Panc1 (cell line): Measurements from ENCODE around the gene RNF34. TPM values are rescaled to one million over a fixed set of nuclear protein-coding genes. Genes with fewer than 3 reads are reported as not detected.

Experiments
- ATAC-seq: fragments of 200-7000 bp; cut with Tn5 transposase; 2 replicates; pipeline ENCODE4 v1.9.1; 2020; ENCODE audit warnings: mild to moderate bottlenecking, moderate library complexity
- BruUV-seq: library from RNA; stranded (reverse); fragments of 400-500 nt; replicated peaks from 2 replicates; lab custom pipeline; 2021; lab: Mats Ljungman, UMichigan
- CTCF ChIA-PET: fragments of 300-600 bp; sonication (Branson Sonifier 250); formaldehyde crosslinking; loops from one replicate; lab custom pipeline; 2022; ENCODE audit warnings: antibody characterized with exemption; lab: Charles Lee
- POLR2A ChIA-PET: fragments of 300-600 bp; sonication (Branson Sonifier 250); formaldehyde crosslinking; loops from one replicate; lab custom pipeline; 2022; ENCODE audit warnings: antibody characterized with exemption; lab: Charles Lee
- DNase-seq: peaks from one replicate; pipeline ENCODE4 v3.0.0-alpha.2; 2010; ENCODE audit warnings: low read depth, low spot score
- H3K27ac ChIP-seq: 2 replicates; pipeline ENCODE4 v1.5.1; 2011; ENCODE audit warnings: mild to moderate bottlenecking, low read length, inconsistent platforms
- H3K27me3 ChIP-seq: fragments of 200-500 bp; sonication (Bioruptor generic); 2 replicates; pipeline ENCODE4 v1.6.0; 2014; ENCODE audit warnings: low read length, inconsistent platforms; ENCODE audit not compliant: control insufficient read depth, insufficient read depth
- H3K36me3 ChIP-seq: fragments of 200-500 bp; sonication (Bioruptor generic); 2 replicates; pipeline ENCODE4 v1.5.1; 2014; ENCODE audit warnings: inconsistent platforms, mild to moderate bottlenecking, low read length, moderate library complexity; ENCODE audit not compliant: control insufficient read depth, insufficient read depth
- H3K4me1 ChIP-seq: 2 replicates; pipeline ENCODE4 v1.5.1; 2011; ENCODE audit warnings: inconsistent platforms, mild to moderate bottlenecking, low read length, moderate library complexity; ENCODE audit not compliant: control insufficient read depth, insufficient read depth
- H3K4me3 ChIP-seq, 2 experiments: 2 replicates each; pipeline ENCODE4 v1.5.1; 2011 to 2012; ENCODE audit warnings: low read depth in 2 of 2, low read length in 2 of 2, mild to moderate bottlenecking in 2 of 2, inconsistent platforms in 1 of 2, moderate library complexity in 1 of 2
- H3K9me3 ChIP-seq: fragments of 200-500 bp; sonication (Bioruptor generic); 2 replicates; pipeline ENCODE4 v1.5.1; 2014; ENCODE audit warnings: low read depth, mild to moderate bottlenecking, inconsistent platforms, low read length, moderate library complexity; ENCODE audit not compliant: control insufficient read depth, insufficient read depth
- CTCF ChIP-seq: fragments of 450-650 bp; IDR thresholded peaks from 2 replicates; pipeline ENCODE4 v1.5.1; 2017; ENCODE audit warnings: mild to moderate bottlenecking
- POLR2AphosphoS5 ChIP-seq: IDR thresholded peaks from 2 replicates; pipeline ENCODE4 v1.6.1; 2012; ENCODE audit warnings: mild to moderate bottlenecking, low read depth, low read length, moderate library complexity
- REST ChIP-seq, 2 experiments: IDR thresholded peaks; 2 replicates each; pipeline ENCODE4 v1.6.1; 2011 to 2012; ENCODE audit warnings: low read depth in 2 of 2, control low read depth in 1 of 2, low read length in 1 of 2, mild to moderate bottlenecking in 1 of 2, moderate library complexity in 1 of 2; ENCODE audit not compliant: insufficient read depth in 1 of 2
- SIN3A ChIP-seq: IDR thresholded peaks from 2 replicates; pipeline ENCODE4 v1.6.1; 2012; ENCODE audit warnings: low read depth, mild to moderate bottlenecking, low read length, moderate library complexity, borderline replicate concordance; ENCODE audit not compliant: insufficient read depth
- TCF7L2 ChIP-seq: IDR thresholded peaks from 2 replicates; pipeline ENCODE4 v1.6.1; 2011; ENCODE audit warnings: mild to moderate bottlenecking, low read depth, low read length, inconsistent platforms
- in situ Hi-C: cut with HindIII; loops from 2 replicates; pipeline ENCODE4 v1.10.0; 2016; ENCODE audit warnings: low sequenced_read_pairs, low pct_unique_long_range_greater_than_20kb
- intact Hi-C: fragments of 100-400 bp; cut with micrococcal nuclease; formaldehyde crosslinking; loops from one replicate; pipeline ENCODE4 v1.10.0; 2022; ENCODE audit not compliant: unreplicated experiment
- total RNA-seq: library from RNA; stranded (reverse); gene quantifications from one replicate; pipeline ENCODE4 v1.2.1, GENCODE V29; 2021; ENCODE audit not compliant: unreplicated experiment

Gene RNF34
- total RNA-seq, 1 experiment from 2014 or later, result 52.4 TPM

GRCh38 chr12:121443911-121444841 is 44.3 kb downstream of the RNF34 start:
- peaks cover 4% of the 10 kb centered on the region; the same call in 1 of the 2 replicates for H3K4me1 ChIP-seq
- no peaks in the 10 kb centered on the region for H3K9me3 ChIP-seq
- intact Hi-C loops (loop anchor here (5.0 kb wide), 1 partner anchor 112 kb away; no protein-coding TSS in a partner anchor), in situ Hi-C loops (no loop called here)
- POLR2A ChIA-PET, result no interaction called here
- no peak overlapping the region for H3K4me3 ChIP-seq
- BruUV-seq, result no TSS peak
- DNase-seq (no peak), ATAC-seq (no peak)
- no peak for TF ChIP-seq POLR2AphosphoS5
- TF ChIP-seq REST (IDR thresholded peaks at IDR 0.05; ENCODE audit: insufficient read depth in 1 of 2, low read depth in 2 of 2, low read length in 1 of 2), result no peak
- no peak for TF ChIP-seq CTCF
- TF ChIP-seq SIN3A, result no peak
- no peak for TF ChIP-seq TCF7L2
- H3K27me3 ChIP-seq, result no peaks in the 10 kb centered on the region
- CTCF ChIA-PET, result interaction anchor here (0.9 to 2.6 kb wide), 2 partner anchors 10 to 109 kb away, joined by 4 to 11 read pairs; no protein-coding TSS in a partner anchor
- no peak overlapping the region for H3K27ac ChIP-seq
- no peaks in the 10 kb centered on the region; the same call in none of the 2 replicates for H3K36me3 ChIP-seq

GRCh38 chr12:121444842-121445202 is 44.9 kb downstream of the RNF34 start:
- no peaks in the 10 kb centered on the region; the same call in none of the 2 replicates for H3K36me3 ChIP-seq
- no peaks in the 10 kb centered on the region for H3K9me3 ChIP-seq
- H3K4me3 ChIP-seq, result no peak overlapping the region
- H3K27ac ChIP-seq, result no peak overlapping the region
- H3K4me1 ChIP-seq, result peaks cover 4% of the 10 kb centered on the region; the same call in 1 of the 2 replicates
- no peaks in the 10 kb centered on the region for H3K27me3 ChIP-seq
- in situ Hi-C loops, result no loop called here
- no TSS peak for BruUV-seq
- no peak for ATAC-seq
- TF ChIP-seq REST (IDR thresholded peaks at IDR 0.05; ENCODE audit: insufficient read depth in 1 of 2, low read depth in 2 of 2, low read length in 1 of 2) (no peak), CTCF (no peak), SIN3A (no peak)
- no peak for DNase-seq
- ChIA-PET CTCF (interaction anchor here (2.6 kb wide), 1 partner anchor 110 kb away, joined by 11 read pairs; no protein-coding TSS in a partner anchor), POLR2A (no interaction called here)
- intact Hi-C loops, result loop anchor here (5.0 kb wide), 1 partner anchor 113 kb away; no protein-coding TSS in a partner anchor
